Glutamatergic neuron (in vitro differentiated cells): ENCODE measurements around the gene TPMT. TPM values are rescaled to one million over a fixed set of nuclear protein-coding genes. Genes with fewer than 3 reads are reported as not detected.

Experiments used
- DNase-seq: peaks from one replicate; pipeline ENCODE4 v3.0.0; 2022
- H3K27ac Mint-ChIP-seq: one replicate; pipeline ENCODE4 v1.8.0; 2020; ENCODE audit warnings: mild to moderate bottlenecking, mixed read lengths, inconsistent platforms; ENCODE audit not compliant: unreplicated experiment
- H3K27me3 Mint-ChIP-seq: one replicate; pipeline ENCODE4 v1.8.0; 2020; ENCODE audit warnings: mild to moderate bottlenecking, moderate library complexity, mixed read lengths, inconsistent platforms; ENCODE audit not compliant: unreplicated experiment
- H3K36me3 Mint-ChIP-seq: one replicate; pipeline ENCODE4 v1.8.0; 2020; ENCODE audit warnings: mild to moderate bottlenecking, mixed read lengths, inconsistent platforms; ENCODE audit not compliant: unreplicated experiment
- H3K4me1 Mint-ChIP-seq: one replicate; pipeline ENCODE4 v1.8.0; 2020; ENCODE audit warnings: mild to moderate bottlenecking, low read depth, mixed read lengths, inconsistent platforms; ENCODE audit not compliant: unreplicated experiment
- H3K4me3 Mint-ChIP-seq: one replicate; pipeline ENCODE4 v1.8.0; 2020; ENCODE audit warnings: mild to moderate bottlenecking, mixed read lengths, inconsistent platforms; ENCODE audit not compliant: unreplicated experiment
- H3K9me3 Mint-ChIP-seq: one replicate; pipeline ENCODE4 v1.8.0; 2020; ENCODE audit warnings: mild to moderate bottlenecking, moderate library complexity, mixed read lengths, inconsistent platforms; ENCODE audit not compliant: unreplicated experiment
- total RNA-seq: library from RNA; stranded (reverse); fragmentation: NEBNext Ultra II Directional; extraction: Animal tissue kit (Norgen Biotek cat#: 25700); gene quantifications from one replicate; pipeline ENCODE4 v1.2.1, GENCODE V29; 2021; ENCODE audit not compliant: unreplicated experiment
- TF ChIP-seq, protein P1 (sequence below): fragments of 200-600 bp; sonication (generic); IDR thresholded peaks from one replicate; pipeline ENCODE4 v1.5.0; 2021; ENCODE audit not compliant: partially characterized antibody, unreplicated experiment

The TPMT gene
- total RNA-seq, 1 donor from 2014 or later: 3.4 TPM

- H3K4me3 Mint-ChIP-seq: no peak overlapping the region
- H3K9me3 Mint-ChIP-seq: peaks cover 1% of the 10 kb centered on the region
- no peaks in the 10 kb centered on the region for H3K4me1 Mint-ChIP-seq
- H3K27ac Mint-ChIP-seq: no peak overlapping the region
- TF ChIP-seq, protein P1, sequence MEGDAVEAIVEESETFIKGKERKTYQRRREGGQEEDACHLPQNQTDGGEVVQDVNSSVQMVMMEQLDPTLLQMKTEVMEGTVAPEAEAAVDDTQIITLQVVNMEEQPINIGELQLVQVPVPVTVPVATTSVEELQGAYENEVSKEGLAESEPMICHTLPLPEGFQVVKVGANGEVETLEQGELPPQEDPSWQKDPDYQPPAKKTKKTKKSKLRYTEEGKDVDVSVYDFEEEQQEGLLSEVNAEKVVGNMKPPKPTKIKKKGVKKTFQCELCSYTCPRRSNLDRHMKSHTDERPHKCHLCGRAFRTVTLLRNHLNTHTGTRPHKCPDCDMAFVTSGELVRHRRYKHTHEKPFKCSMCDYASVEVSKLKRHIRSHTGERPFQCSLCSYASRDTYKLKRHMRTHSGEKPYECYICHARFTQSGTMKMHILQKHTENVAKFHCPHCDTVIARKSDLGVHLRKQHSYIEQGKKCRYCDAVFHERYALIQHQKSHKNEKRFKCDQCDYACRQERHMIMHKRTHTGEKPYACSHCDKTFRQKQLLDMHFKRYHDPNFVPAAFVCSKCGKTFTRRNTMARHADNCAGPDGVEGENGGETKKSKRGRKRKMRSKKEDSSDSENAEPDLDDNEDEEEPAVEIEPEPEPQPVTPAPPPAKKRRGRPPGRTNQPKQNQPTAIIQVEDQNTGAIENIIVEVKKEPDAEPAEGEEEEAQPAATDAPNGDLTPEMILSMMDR: no peak
- DNase-seq: no peak
- H3K36me3 Mint-ChIP-seq: no peaks in the 10 kb centered on the region
- peaks cover 2% of the 10 kb centered on the region for H3K27me3 Mint-ChIP-seq
These were observed 73.7 kb downstream of the TPMT start for GRCh38 chr6:18081025-18081668.

GRCh38 chr6:18080544-18080943 lies 74.3 kb downstream of the TPMT start:
- no peaks in the 10 kb centered on the region for H3K36me3 Mint-ChIP-seq
- peaks cover 2% of the 10 kb centered on the region for H3K27me3 Mint-ChIP-seq
- H3K4me3 Mint-ChIP-seq: no peak overlapping the region
- TF ChIP-seq, protein P1: no peak
- no peak for DNase-seq
- H3K27ac Mint-ChIP-seq: no peak overlapping the region
- peaks cover 1% of the 10 kb centered on the region for H3K9me3 Mint-ChIP-seq
- no peaks in the 10 kb centered on the region for H3K4me1 Mint-ChIP-seq

DNA sequence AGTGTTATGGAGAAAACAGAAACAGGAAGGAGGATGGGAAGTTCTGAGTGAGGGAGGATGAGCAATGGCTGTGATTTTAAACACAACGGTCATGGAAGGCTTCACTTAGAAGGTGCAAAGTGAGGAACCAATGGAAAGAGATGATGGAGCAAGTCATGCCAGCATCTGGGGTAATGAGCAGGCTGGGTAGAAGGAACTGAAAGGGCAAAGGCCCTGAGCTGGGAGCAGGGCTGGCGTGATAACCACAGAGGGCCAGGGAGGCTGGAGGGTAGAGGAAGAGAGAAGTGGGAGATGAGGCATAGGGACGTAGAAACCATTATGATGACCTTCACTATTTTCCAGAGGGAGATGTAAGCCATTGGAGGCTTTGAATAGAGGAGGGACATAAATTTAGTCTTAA lies 76.0 kb downstream of the TPMT start:
- TF ChIP-seq, protein P1: no peak
- H3K27me3 Mint-ChIP-seq: peaks cover 2% of the 10 kb centered on the region
- H3K4me3 Mint-ChIP-seq: no peak overlapping the region
- no peaks in the 10 kb centered on the region for H3K36me3 Mint-ChIP-seq
- peaks cover 4% of the 10 kb centered on the region for H3K9me3 Mint-ChIP-seq
- H3K4me1 Mint-ChIP-seq: no peaks in the 10 kb centered on the region
- no peak for DNase-seq
- no peak overlapping the region for H3K27ac Mint-ChIP-seq

Other genes starting within 250 kb of the TPMT start
- gene KIF13A, start 167.4 kb downstream of the TPMT start, total RNA-seq: 26.7 TPM
- 0.17 TPM for gene NHLRC1, start 32.4 kb downstream of the TPMT start, total RNA-seq
- gene KDM1B, start 345 bp upstream of the TPMT start, total RNA-seq: 21.1 TPM
- 33.8 TPM for gene DEK, start 109.5 kb upstream of the TPMT start, total RNA-seq
- gene RNF144B, start 232.3 kb upstream of the TPMT start, total RNA-seq: not detected